K562 (cell line): ENCODE data around the gene SLC6A9. TPM values are rescaled to one million over a fixed set of nuclear protein-coding genes. Genes with fewer than 3 reads are reported as not detected.
A peak's percentile ranks its signal among the peaks of the same experiment; 100 is the strongest.

Experiments
- ATAC-seq: fragments of 200-7000 bp; cut with Tn5 transposase; 3 replicates; pipeline ENCODE4 v1.9.1; 2020; ENCODE audit warnings: moderate library complexity
- BruUV-seq: library from RNA; stranded (reverse); fragments of 400-500 nt; replicated peaks from 2 replicates; lab custom pipeline; 2021; lab: Mats Ljungman, UMichigan
- CTCF ChIA-PET: fragments of 300-600 bp; formaldehyde crosslinking; extraction: SDS; loops from one replicate; lab custom pipeline; 2021; ENCODE audit warnings: low intra/inter-chr PET ratio; lab: Yijun Ruan, JAX
- POLR2A ChIA-PET: fragments of 300-600, 350-650 bp; sonication (Branson Sonifier 250); formaldehyde crosslinking; extraction: SDS; loops from one replicate; lab custom pipeline; 2021; ENCODE audit warnings: antibody characterized with exemption, inconsistent platforms; lab: Yijun Ruan, JAX
- DNase-seq, 4 experiments: peaks; one replicate each; pipeline versions ENCODE4 v3.0.0 to v3.0.0-alpha.2; 2011 to 2018; ENCODE audit warnings: low spot score in 3 of 4, mixed read lengths in 3 of 4; ENCODE audit errors: extremely low read depth in 1 of 4
- FAIRE-seq: peaks from 2 replicates; lab custom pipeline; 2011; peaks lifted over from hg19 to GRCh38; lab: Jason Lieb, UNC
- H2AFZ ChIP-seq: 2 replicates; pipeline ENCODE4 v1.6.0; 2011; ENCODE audit warnings: low read depth, low read length, control low read depth, inconsistent platforms
- H3K27ac ChIP-seq: fragments of 200-600 bp; 3 replicates; pipeline ENCODE4 v1.8.0; 2011; ENCODE audit warnings: low read depth, mild to moderate bottlenecking, control low read depth, inconsistent platforms, low read length, moderate library complexity, mixed read lengths; ENCODE audit errors: extremely low read depth
- H3K27me3 ChIP-seq, 2 experiments: fragments of 300-600 bp in 1 of 2; 2 replicates in 1 of 2; 3 replicates in 1 of 2; pipeline versions ENCODE4 v1.6.0 to v1.8.0; 2011; ENCODE audit warnings: inconsistent platforms in 2 of 2, low read length in 2 of 2, mild to moderate bottlenecking in 1 of 2, mixed read lengths in 1 of 2, moderate library complexity in 1 of 2; ENCODE audit not compliant: control insufficient read depth in 2 of 2, insufficient read depth in 2 of 2
- H3K36me3 ChIP-seq: fragments of 300-600 bp; 3 replicates; pipeline ENCODE4 v1.8.0; 2011; ENCODE audit warnings: mild to moderate bottlenecking, low read length, inconsistent platforms; ENCODE audit not compliant: control insufficient read depth, insufficient read depth
- H3K4me1 ChIP-seq, 2 experiments: fragments of 200-600 bp in 1 of 2; replicated peaks in 1 of 2; 2 replicates in 1 of 2; 3 replicates in 1 of 2; pipeline versions ENCODE4 v1.5.1 to v1.8.0; 2011; ENCODE audit warnings: inconsistent platforms in 2 of 2, low read length in 2 of 2, mild to moderate bottlenecking in 1 of 2, mixed read lengths in 1 of 2, moderate library complexity in 1 of 2; ENCODE audit not compliant: control insufficient read depth in 2 of 2, insufficient read depth in 2 of 2
- H3K4me2 ChIP-seq: 2 replicates; pipeline ENCODE4 v1.6.1; 2011; ENCODE audit warnings: low read length, control low read depth, inconsistent platforms, mixed read lengths; ENCODE audit not compliant: insufficient read depth
- H3K4me3 ChIP-seq: fragments of 200-600 bp; sonication (generic), shearing (Covaris generic); 2 replicates; pipeline ENCODE4 v1.5.1; 2016; ENCODE audit warnings: control low read depth, inconsistent platforms
- H3K79me2 ChIP-seq: fragments of 200-600 bp; 3 replicates; pipeline ENCODE4 v1.8.0; 2011; ENCODE audit warnings: low read length, inconsistent platforms; ENCODE audit not compliant: control insufficient read depth, insufficient read depth
- H3K9ac ChIP-seq, 2 experiments: 2 replicates each; pipeline versions ENCODE4 v1.6.0 to v1.6.1; 2011; ENCODE audit warnings: low read depth in 2 of 2, low read length in 2 of 2, control low read depth in 1 of 2, inconsistent platforms in 1 of 2, mild to moderate bottlenecking in 1 of 2, mixed read lengths in 1 of 2; ENCODE audit not compliant: insufficient read depth in 1 of 2
- H3K9me1 ChIP-seq: one replicate; pipeline ENCODE4 v1.6.0; 2011; ENCODE audit warnings: inconsistent platforms, mild to moderate bottlenecking, low read length, moderate library complexity; ENCODE audit not compliant: control insufficient read depth, insufficient read depth
- H3K9me3 ChIP-seq: replicated peaks from 2 replicates; pipeline ENCODE4 v1.5.1; 2011; ENCODE audit warnings: low read depth, low read length, inconsistent platforms; ENCODE audit not compliant: control insufficient read depth, insufficient read depth
- H4K20me1 ChIP-seq: replicated peaks from 2 replicates; pipeline ENCODE4 v1.6.1; 2011; ENCODE audit warnings: low read length, inconsistent platforms, mixed read lengths; ENCODE audit not compliant: control insufficient read depth, insufficient read depth
- CTCF ChIP-seq, 3 experiments: IDR thresholded peaks in 2 of 3; conservative IDR thresholded peaks in 1 of 3; 2 replicates each; pipeline ENCODE4 v1.5.1; 2011 to 2012; ENCODE audit warnings: low read length in 3 of 3, mild to moderate bottlenecking in 3 of 3, control low read depth in 2 of 3, improper control_type of control experiment in 1 of 3, inconsistent platforms in 1 of 3, low read depth in 1 of 3, mixed read lengths in 1 of 3, moderate library complexity in 1 of 3; ENCODE audit not compliant: insufficient read depth in 2 of 3
- FOXA1 ChIP-seq: fragments of 450-650 bp; IDR thresholded peaks from 2 replicates; pipeline ENCODE4 v1.6.1; 2016; ENCODE audit warnings: mild to moderate bottlenecking, borderline replicate concordance
- POLR2G ChIP-seq: fragments of 200-400 bp; formaldehyde crosslinking; IDR thresholded peaks from 2 replicates; pipeline ENCODE4 v1.6.1; 2017; ENCODE audit warnings: low read depth, mild to moderate bottlenecking, antibody characterized with exemption, low read length, moderate library complexity
- ZBTB7A ChIP-seq: IDR thresholded peaks from 2 replicates; pipeline ENCODE4 v1.6.1; 2011; ENCODE audit warnings: low read depth, mild to moderate bottlenecking, low read length, moderate library complexity, borderline replicate concordance; ENCODE audit not compliant: control insufficient read depth
- WGBS: fragments of 100-300 bp; shearing (Covaris generic); methylation state at CpG from one replicate; pipeline ENCODE4 v1.1.6; 2016; ENCODE audit warnings: low coverage, mixed read lengths; ENCODE audit not compliant: insufficient coverage; ENCODE audit errors: missing lambda C conversion rate; 5-methylcytosine and 5-hydroxymethylcytosine counted together
- in situ Hi-C: fragments of 300-500 bp; cut with MboI; formaldehyde crosslinking; loops from 4 replicates; pipeline ENCODE4 v1.15.0; 2018; ENCODE audit warnings: inconsistent platforms, mixed read lengths
- intact Hi-C: fragments of 100-400 bp; cut with micrococcal nuclease; formaldehyde crosslinking; loops from 2 replicates; pipeline ENCODE4 v1.14.2; 2022
- polyA plus RNA-seq, 8 experiments: library from polyadenylated mRNA; depleted of rRNA in 4 of 8; stranded (reverse) in 5 of 8; unstranded in 3 of 8; fragments of >200 nt; fragmentation: Nextera tagmentation in 2 of 8; fragmentation: Illumina TruSeq in 1 of 8; extraction: Ambion mirVana in 2 of 8; extraction: Trizol in 1 of 8; gene quantifications; 2 replicates each; pipeline versions ENCODE4 v1.2.1 to v1.2.3, GENCODE V29; 2011 to 2014; ENCODE audit warnings: inconsistent platforms in 1 of 8, missing spikeins in 1 of 8
- total RNA-seq, 7 experiments: library from RNA; depleted of rRNA in 6 of 7; stranded (reverse); fragments of >200 nt in 6 of 7; fragmentation: Illumina TruSeq in 2 of 7; extraction: Trizol in 2 of 7; gene quantifications; 2 replicates each; pipeline versions ENCODE4 v1.2.1 to v1.2.3, GENCODE V29; 2011 to 2021; ENCODE audit warnings: low replicate concordance in 1 of 7

Gene SLC6A9
- total and polyA plus RNA-seq, 9 of the 15 experiments (the other 6 are each of a cell fraction or from before 2014, with no cell fraction given), result 0.17 to 18.7 (median 2.9) TPM

- Histone ChIP-seq H4K20me1 (no peaks in the 10 kb centered on the region), H3K9me1 (peaks cover 5% of the 10 kb centered on the region), H3K4me2 (no peak overlapping the region), H3K4me3 (no peak overlapping the region), H3K9me3 (no peaks in the 10 kb centered on the region)
- 69% methylated on average over 13 of the region's 14 CpGs for WGBS
- in situ Hi-C loops, result no loop called here
- DNase-seq, result no peak
- CTCF ChIA-PET, result interaction anchor here (0.6 to 0.9 kb wide), 2 partner anchors 45 to 608 kb away, joined by 3 read pairs; no protein-coding TSS in a partner anchor
- no TSS peak for BruUV-seq
- TF ChIP-seq POLR2G (peak; percentile 35; the same call in 1 of the 2 replicates), FOXA1 (no peak), CTCF (IDR thresholded peaks at IDR 0.05 in 2 of 3, conservative IDR thresholded peaks at IDR 0.05 in 1 of 3; ENCODE audit: insufficient read depth in 2 of 3, low read depth in 1 of 3, low read length in 3 of 3) (peak; percentile 20 to 50 (median 48); a peak in 4 of 6 replicates), ZBTB7A (peak; percentile 87)
- TF ChIP-seq, all 486 proteins: peak for 3
- POLR2A ChIA-PET, result interaction anchor here (0.9 to 2.1 kb wide), 2 partner anchors 12 to 34 kb away, joined by 5 to 8 read pairs; no protein-coding TSS in a partner anchor
- Histone ChIP-seq H3K27ac (no peak overlapping the region), H3K36me3 (peaks cover 3% of the 10 kb centered on the region; the same call in 1 of the 3 replicates), H2AFZ (no peak overlapping the region), H3K79me2 (no peaks in the 10 kb centered on the region), H3K4me1 (peaks cover 0 to 49% of the 10 kb centered on the region in 2 experiments; a peak in 3 of 5 replicates), H3K27me3 (no peaks in the 10 kb centered on the region), H3K9ac (no peak overlapping the region)
- ATAC-seq, result no peak
- intact Hi-C loops, result no loop called here
- no peak for FAIRE-seq
These were observed 28.6 kb downstream of the SLC6A9 start for GRCh38 chr1:44002606-44003157.
